Ishikawa (cell line): ENCODE results near the gene AP1S2.
A peak's percentile ranks its signal among the peaks of the same experiment; 100 is the strongest.

Source experiments
- CEBPB ChIP-seq: IDR thresholded peaks from 2 replicates; pipeline ENCODE4 v1.6.1; 2012
- EP300 ChIP-seq: IDR thresholded peaks from 2 replicates; pipeline ENCODE4 v1.6.1; 2012; ENCODE audit warnings: borderline replicate concordance
- FOXM1 ChIP-seq: IDR thresholded peaks from 2 replicates; pipeline ENCODE4 v1.6.1; 2012; ENCODE audit warnings: low read depth, borderline replicate concordance
- MAX ChIP-seq: IDR thresholded peaks from 2 replicates; pipeline ENCODE4 v1.6.1; 2012
- RAD21 ChIP-seq: IDR thresholded peaks from 2 replicates; pipeline ENCODE4 v1.6.1; 2012; ENCODE audit warnings: low read depth
- REST ChIP-seq: IDR thresholded peaks from 2 replicates; pipeline ENCODE4 v1.6.1; 2012; ENCODE audit warnings: low read depth, mild to moderate bottlenecking
- TAF1 ChIP-seq: IDR thresholded peaks from 2 replicates; pipeline ENCODE4 v1.6.1; 2012; ENCODE audit warnings: low read depth, mild to moderate bottlenecking
- TEAD4 ChIP-seq: IDR thresholded peaks from 2 replicates; pipeline ENCODE4 v1.6.1; 2012
- USF1 ChIP-seq: IDR thresholded peaks from 2 replicates; pipeline ENCODE4 v1.6.1; 2012
- YY1 ChIP-seq: IDR thresholded peaks from 2 replicates; pipeline ENCODE4 v1.6.1; 2012; ENCODE audit warnings: low read depth

GRCh38 chrX:15854080-15854655 is 445 bp downstream of the AP1S2 start:
- TF ChIP-seq REST (no peak), USF1 (no peak), CEBPB (no peak), EP300 (no peak), RAD21 (no peak; the same call in 1 of the 2 replicates), TEAD4 (no peak), TAF1 (no peak), MAX (peak; percentile 26), FOXM1 (no peak), YY1 (0 out of 2 replicates have a peak, but pooled peaks have one; percentile 21)
